ENCODE measurements around the gene SHC2.
"Not testable (repeated sequence)": the region's sequence is repeated elsewhere in the genome, so short reads cannot be mapped to it uniquely, and the experiment has no call there.

The SHC2 gene

GRCh38 chr19:447816-448560 lies 12.8 kb downstream of the SHC2 start:
- no peak for DNase-seq (ENCODE audit: low read depth in 1 of 2, low spot score in 1 of 2)

GRCh38 chr19:447064-447426 lies 13.8 kb downstream of the SHC2 start:
- no peak for DNase-seq (ENCODE audit: low read depth in 1 of 2, low spot score in 1 of 2)

DNA sequence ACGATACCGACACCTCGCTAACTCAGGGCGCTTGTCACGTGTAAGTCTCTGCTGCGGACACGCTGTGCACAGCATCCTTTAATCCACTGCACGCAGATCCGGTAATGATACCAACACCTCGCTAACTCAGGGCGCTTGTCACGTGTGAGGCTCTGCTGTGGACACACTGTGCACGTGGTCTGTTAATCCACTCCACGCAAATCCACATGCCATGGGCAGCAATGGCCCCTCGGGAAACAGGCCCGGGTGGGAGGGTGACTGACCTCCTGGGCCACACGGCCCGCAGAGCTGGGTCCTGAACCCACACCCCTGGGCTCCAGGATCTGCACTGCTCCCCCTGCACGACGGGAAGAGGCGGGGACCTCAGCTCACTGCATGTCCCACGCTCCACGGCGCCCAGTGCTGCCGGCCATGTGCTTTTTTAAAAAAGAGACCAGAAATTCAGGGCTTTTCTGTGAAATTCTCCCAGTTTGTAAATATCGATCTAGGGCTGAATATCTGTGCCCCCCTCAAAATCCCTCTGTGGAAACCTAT lies 16.1 kb downstream of the SHC2 start:
- no peak for DNase-seq (ENCODE audit: low read depth in 1 of 2, low spot score in 1 of 2)

DNA sequence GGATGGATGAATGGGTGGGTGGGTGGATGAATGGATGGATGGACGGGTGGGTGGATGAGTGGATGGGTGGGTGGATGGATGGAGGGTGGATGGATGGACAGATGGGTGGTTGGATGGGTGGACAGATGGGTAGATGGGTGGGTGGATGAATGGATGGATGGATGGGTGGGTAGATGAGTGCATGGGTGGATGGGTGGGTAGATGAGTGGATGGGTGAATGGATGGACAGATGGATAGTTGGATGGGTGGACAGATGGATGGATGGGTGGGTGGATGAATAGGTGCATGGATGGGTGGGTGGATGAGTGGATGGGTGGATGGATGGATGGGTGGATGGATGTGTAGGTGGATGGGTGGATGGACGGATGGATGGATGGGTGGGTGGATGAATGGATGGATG lies 17.8 kb downstream of the SHC2 start:
- no peak for DNase-seq (ENCODE audit: low read depth in 1 of 2, low spot score in 1 of 2)

- no peak for DNase-seq (ENCODE audit: low read depth in 1 of 2, low spot score in 1 of 2)
Measured at GRCh38 chr19:442085-442484, 18.7 kb downstream of the SHC2 start.

DNA sequence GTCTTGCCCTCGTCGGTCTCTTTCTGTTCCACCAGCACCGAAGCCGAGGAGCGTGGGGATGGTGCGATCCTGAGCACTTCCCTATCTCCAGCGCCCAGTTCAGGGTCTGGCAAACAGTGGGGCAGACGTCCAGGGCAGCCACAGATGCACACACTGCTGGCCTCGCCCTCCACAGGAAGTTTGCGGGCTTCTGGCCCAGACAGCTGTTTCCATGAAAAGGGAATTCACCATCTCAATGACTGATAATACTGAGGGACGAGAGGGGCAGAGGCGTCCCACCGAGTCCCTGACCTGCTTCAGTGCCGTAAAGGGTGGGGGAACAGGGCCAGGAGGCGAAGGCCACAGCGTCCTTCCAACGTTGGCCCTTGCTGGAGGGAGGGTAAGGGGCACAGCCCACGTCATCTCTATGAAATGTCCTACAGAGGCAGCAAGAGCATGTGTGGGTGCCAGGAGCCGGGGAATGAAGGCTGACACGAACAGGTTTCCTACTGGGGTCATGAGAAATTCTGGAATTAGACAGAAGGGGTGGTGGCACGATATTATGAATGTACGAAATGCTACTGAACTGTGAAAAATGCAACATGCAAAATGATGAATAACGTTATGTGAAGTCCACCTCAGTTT lies 19.5 kb downstream of the SHC2 start:
- no peak for DNase-seq (ENCODE audit: low read depth in 1 of 2, low spot score in 1 of 2)

- no peak for DNase-seq (ENCODE audit: low read depth in 1 of 2, low spot score in 1 of 2)
Measured at GRCh38 chr19:440391-441212, 20.2 kb downstream of the SHC2 start.

GRCh38 chr19:439167-439900 lies 21.5 kb downstream of the SHC2 start:
- DNase-seq (ENCODE audit: low read depth in 1 of 2, low spot score in 1 of 2), result no peak

DNA sequence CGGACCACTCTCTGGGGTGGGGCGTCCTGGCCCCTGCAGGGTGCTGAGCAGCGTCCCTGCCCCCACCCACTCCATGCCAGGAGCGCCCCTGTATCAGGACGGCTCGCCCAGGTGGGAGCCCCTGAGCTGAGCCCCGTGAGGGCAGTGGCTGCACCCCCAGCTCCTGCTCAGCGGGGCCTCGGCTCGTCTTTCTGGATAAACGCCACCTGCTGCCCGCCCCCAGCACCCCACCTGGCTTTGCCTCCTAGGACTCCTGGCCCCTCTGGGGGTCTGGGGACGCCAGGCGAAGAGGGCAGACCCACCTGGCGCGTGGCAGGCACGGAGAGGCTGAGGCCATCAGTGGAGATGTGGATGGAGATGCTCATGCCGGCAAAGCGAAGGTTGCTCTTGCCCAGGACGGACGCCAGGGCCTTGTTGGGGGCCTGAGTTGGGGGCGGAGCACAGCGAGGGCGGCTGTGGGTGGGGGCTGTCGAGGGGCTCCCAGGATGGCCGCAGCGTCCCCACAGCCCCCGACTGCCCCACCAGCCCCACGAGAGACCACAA lies 22.3 kb downstream of the SHC2 start:
- no peak for DNase-seq (ENCODE audit: low read depth in 1 of 2, low spot score in 1 of 2)

DNA sequence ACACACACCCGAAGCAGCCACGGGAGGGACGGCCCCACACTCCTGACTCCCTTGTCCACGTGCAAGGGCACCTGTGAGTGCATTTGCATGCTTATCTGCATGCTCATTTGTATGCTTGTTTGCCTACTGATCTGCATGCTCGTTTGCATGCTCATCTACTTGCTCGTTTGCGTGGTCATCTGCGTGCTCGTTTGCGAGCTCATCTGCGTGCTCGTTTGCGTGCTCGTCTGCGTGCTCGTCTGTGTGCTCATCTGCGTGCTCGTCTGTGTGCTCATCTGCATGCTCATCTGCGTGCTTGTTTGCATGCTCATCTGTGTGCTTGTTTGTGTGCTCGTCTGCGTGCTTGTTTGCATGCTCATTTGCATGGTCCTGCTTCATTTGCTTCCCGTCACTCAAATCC lies 23.8 kb downstream of the SHC2 start:
- no peak for DNase-seq (ENCODE audit: low read depth in 1 of 2, low spot score in 1 of 2)

GRCh38 chr19:436413-436950 lies 24.4 kb downstream of the SHC2 start:
- DNase-seq (ENCODE audit: low read depth in 1 of 2, low spot score in 1 of 2), result no peak

GRCh38 chr19:435707-436412 lies 25.0 kb downstream of the SHC2 start:
- DNase-seq (ENCODE audit: low read depth in 1 of 2, low spot score in 1 of 2), result no peak

DNA sequence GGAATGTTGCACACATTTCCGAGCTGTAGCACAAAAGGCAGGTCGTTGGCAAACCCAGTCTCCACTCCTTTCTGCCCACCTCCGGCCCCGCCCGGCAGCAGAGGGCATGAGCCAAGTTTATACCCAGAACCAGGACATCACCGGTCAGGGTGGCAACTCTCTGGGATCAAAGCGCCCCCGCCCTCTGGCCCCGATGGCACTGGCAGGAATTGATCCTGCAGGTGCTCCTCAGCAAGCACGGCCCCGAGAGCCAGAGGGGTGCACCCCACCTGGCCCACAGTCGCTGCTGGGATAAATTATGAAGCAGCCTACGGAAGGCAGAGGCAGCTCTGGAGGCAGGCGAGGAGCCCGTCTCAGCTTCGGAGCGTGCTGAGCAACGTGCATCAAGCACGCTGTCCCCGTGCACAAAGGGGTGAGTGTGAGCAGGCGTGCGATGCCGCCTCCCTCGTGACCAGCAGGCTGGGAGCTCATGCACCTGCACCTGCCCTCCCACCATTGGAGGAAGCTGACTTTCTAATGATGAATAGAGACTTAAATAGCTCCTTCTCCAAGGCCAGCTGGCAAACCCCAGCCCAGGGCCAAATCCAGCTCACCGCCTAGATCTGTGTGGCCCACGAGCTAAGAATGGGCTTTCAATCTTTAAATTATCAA lies 25.7 kb downstream of the SHC2 start:
- no peak for DNase-seq (ENCODE audit: low read depth in 1 of 2, low spot score in 1 of 2)

DNA sequence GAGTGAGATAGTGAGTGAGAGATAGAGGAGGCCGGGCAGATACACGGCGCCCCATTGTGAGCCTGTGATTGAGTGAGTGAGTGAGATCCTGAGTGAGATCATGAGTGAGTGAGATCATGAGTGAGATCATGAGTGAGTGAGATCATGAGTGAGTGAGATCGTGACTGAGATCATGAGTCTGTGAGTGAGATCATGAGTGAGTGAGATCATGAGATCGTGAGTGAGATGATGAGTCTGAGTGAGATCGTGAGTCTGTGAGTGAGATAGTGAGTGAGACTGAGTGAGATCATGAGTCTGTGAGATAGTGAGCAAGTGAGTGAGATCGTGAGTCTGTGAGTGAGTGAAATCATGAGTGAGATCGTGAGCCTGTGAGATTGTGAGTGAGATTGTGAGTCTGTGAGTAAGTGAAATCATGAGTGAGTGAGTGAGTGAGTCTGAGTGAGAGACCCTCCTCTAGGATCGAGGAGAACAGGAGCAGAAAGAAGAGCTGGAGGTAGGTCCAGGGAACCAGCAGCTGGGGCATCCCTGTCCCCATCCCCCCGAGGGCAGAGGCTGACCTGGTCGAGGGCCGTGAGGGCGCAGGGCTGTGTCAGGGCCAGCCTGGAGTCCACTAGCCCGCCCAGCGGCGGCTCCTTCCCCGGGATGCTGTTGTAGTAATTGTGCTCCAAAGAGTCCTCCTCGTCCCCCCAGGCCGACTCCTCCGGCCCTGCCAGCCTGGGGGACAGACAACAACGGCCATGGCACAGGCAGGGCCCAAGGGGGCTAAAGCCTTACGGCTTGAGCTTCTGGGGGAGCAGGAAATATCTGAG lies 26.5 kb downstream of the SHC2 start:
- no peak for DNase-seq (ENCODE audit: low read depth in 1 of 2, low spot score in 1 of 2)

GRCh38 chr19:430701-431100 lies 30.1 kb downstream of the SHC2 start:
- no peak for DNase-seq (ENCODE audit: low read depth in 1 of 2, low spot score in 1 of 2)

- no peak for DNase-seq (ENCODE audit: low read depth in 1 of 2, low spot score in 1 of 2)
Measured at GRCh38 chr19:428149-428548, 32.7 kb downstream of the SHC2 start.

DNA sequence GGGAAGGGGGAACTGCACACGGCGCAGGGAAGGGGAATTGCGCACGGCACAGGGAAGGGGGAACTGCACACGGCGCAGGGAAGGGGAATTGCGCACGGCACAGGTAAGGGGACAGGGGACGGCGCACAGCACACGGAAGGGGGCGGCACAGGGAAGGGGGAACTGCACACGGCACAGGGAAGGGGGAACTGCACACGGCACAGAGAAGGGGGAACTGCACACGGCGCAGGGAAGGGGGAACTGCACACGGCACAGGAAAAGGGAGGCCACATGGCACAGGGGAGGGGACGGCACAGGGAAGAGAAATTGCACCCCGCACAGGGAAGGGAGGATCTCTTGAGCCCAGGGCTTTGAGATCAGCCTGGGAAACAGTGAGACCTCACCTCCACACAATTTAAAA lies 33.2 kb downstream of the SHC2 start:
- DNase-seq (ENCODE audit: low read depth in 1 of 2, low spot score in 1 of 2), result not testable (repeated sequence)

GRCh38 chr19:426725-427445 lies 33.9 kb downstream of the SHC2 start:
- DNase-seq (ENCODE audit: low read depth in 1 of 2, low spot score in 1 of 2), result no peak
